KOPT-K1 (cell line): ENCODE data around the gene GRIK2.
"Not testable (repeated sequence)": the region's sequence is repeated elsewhere in the genome, so short reads cannot be mapped to it uniquely, and the experiment has no call there.

Experiments
- H3K27ac ChIP-seq: fragments of 200-600 bp; sonication (generic); 2 replicates; pipeline ENCODE4 v1.5.1; 2016; ENCODE audit warnings: antibody characterized with exemption, mild to moderate bottlenecking, low read depth, low read length; ENCODE audit not compliant: poor library complexity, severe bottlenecking
- H3K36me3 ChIP-seq: fragments of 200-600 bp; sonication (generic); 2 replicates; pipeline ENCODE4 v1.5.1; 2017; ENCODE audit warnings: antibody characterized with exemption, mild to moderate bottlenecking, low read length, moderate library complexity; ENCODE audit not compliant: insufficient read depth
- H3K9me3 ChIP-seq: fragments of 200-600 bp; sonication (generic); 2 replicates; pipeline ENCODE4 v1.5.1; 2017; ENCODE audit warnings: antibody characterized with exemption, low read length, mild to moderate bottlenecking; ENCODE audit not compliant: insufficient read depth, poor library complexity, severe bottlenecking

GRIK2 gene

DNA sequence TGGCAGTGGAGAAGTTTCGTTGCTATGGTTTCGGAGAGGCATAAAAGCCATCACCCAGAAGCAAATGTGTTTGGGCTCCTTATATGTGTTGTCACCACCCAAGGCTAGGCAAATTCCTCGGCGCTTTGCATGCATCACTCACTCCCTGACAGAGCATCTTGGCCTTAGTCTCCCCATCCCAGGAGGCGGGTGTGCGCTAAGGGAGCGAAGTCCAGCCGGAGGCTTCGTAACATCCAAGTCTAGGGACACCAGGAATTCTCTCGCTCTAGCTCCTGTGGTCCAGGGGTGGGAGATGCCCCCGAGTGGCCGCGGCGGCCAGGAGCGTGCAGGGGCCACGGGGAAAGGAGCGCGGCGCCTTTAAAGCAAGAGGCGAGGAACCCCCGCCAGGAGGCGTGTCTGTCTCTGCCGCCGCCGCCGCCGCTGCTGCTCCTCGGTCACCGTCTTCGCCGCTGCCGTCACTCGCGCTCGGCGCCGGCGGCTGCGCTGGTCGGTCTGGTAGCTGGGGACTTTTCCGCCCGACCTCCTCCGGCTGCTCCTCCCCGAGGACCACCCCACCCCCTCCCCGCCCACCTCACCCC, at the start of gene GRIK2:
Gene GRIK2 (plus strand): TSS at position 458 of the 578 bp plus-strand sequence.
- peaks cover 9% of the 10 kb centered on the region for H3K9me3 ChIP-seq
- H3K27ac ChIP-seq = no peak within 1 kb of the TSS
- H3K36me3 ChIP-seq = no peaks in the 10 kb centered on the region

DNA sequence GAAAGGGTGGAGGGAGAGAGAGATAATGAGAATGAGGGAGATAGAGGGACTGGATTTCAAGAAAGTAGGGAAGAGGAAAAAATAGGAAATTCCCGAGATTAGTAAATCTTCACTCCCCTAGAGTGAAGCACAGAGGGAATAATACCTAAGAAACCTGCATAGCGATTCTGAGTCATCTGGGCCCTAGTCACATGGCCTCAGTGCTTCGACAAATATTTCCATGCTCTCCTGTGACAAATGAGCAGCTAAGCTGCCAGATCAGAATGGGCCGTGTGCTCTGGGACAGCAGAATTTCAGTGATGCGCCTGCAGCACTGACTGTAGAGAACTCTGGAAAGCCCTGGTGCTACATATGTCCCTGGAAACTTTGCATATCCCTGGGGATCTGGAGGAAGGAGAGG, 48.6 kb upstream of the GRIK2 start:
- H3K9me3 ChIP-seq = no peaks in the 10 kb centered on the region
- H3K27ac ChIP-seq = no peak overlapping the region
- H3K36me3 ChIP-seq = no peaks in the 10 kb centered on the region

DNA sequence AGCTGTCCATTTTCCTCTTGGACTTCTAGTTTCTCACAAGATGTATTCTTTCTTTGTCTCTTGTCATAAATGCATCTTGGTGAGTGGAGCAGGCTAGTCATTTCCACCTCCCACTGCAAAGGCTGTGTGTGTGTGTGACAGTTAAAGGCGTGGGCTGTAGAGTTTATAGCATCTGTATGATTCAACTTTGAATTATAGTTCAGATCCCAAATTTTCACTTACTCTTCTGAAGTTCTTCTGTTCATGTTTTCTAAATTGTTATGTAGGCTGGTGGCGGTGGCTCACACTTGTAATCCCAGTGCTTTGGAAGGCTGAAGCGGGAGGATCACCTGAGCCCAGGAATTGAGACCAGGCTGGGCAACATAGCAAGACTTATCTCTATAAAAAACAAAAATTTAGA, 44.7 kb upstream of the GRIK2 start:
- no peaks in the 10 kb centered on the region for H3K9me3 ChIP-seq

DNA sequence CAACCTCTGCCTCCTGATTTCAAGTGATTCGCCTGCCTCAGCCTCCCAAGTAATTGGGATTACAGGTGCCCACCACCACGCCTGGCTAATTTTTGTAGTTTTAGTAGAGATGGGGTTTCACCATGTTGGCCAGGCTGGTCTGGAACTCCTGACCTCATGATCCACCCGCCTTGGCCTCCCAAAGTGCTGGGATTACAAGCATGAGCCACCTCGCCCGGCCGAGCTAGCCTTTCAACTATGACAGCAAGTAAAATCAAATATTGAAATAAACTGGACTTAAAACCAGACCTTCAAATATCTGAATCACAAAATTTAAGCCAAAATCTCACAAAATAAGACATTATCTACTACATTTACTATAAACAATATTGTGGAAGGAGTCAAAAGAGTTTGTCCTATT, 42.9 kb upstream of the GRIK2 start:
- not testable (repeated sequence) for H3K9me3 ChIP-seq, H3K27ac ChIP-seq, H3K36me3 ChIP-seq

More for the DNA sequence above, 44.7 kb upstream of the GRIK2 start:
- no peaks in the 10 kb centered on the region for H3K36me3 ChIP-seq
- H3K27ac ChIP-seq = no peak overlapping the region

DNA sequence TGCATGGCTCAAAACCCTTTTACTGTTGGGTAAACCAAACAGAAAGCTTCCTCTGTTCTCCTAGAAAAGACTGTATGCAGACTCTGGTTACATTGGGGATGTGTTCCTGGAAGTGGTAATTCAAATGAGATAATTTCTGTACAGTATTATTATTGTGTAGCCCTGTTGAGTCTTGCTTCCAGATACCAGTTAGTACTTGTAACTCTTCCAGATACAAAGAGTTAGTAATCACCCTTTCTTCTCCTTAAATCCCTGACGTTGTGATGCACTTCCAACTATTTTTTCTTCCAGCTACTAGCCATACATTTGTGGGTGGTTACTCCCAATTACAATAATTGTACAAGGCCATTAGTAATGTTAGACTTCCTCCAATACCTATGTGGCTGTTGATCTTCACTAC, 42.3 kb upstream of the GRIK2 start:
- H3K9me3 ChIP-seq = no peaks in the 10 kb centered on the region
- no peaks in the 10 kb centered on the region for H3K36me3 ChIP-seq
- H3K27ac ChIP-seq = no peak overlapping the region

DNA sequence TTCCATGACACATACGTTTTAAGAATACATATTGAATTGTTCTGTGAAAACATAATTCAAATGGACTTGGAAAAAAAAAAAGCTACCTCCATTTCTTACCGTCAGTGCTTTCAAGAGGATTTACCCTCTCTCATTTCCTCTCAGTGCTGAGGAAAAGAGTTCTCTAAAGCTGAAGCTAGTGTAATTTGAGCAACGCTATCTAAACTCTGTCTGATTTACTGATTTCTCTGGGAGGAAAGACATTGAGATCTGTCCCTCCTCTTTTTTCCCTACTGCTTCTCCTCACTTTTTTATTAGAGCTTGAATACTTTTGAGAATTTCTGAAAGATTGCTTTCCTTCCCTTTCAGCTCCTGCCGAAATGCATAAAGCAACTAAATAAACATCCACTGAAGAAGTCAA, 41.2 kb upstream of the GRIK2 start:
- Histone ChIP-seq H3K9me3 (no peaks in the 10 kb centered on the region), H3K36me3 (no peaks in the 10 kb centered on the region), H3K27ac (no peak overlapping the region)

DNA sequence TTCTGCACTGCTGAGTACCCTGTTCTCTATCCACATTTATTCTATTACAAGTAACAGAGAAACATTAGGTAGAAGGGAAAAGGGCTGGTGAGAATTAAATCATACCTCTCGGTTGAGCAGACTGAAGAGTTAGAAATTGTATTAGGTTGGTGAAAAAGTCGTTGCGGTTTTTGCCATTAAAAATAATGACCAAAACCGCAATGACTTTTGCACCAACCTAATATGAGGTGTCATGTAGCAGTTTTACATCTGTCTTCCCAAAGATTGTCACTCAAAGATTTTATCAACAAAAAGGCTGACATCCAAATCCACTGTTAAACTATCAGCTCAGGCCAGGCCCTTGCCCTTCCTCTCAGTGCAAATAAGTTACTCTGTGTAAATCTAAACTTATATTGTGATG, 28.3 kb upstream of the GRIK2 start:
- H3K27ac ChIP-seq = no peak overlapping the region

DNA sequence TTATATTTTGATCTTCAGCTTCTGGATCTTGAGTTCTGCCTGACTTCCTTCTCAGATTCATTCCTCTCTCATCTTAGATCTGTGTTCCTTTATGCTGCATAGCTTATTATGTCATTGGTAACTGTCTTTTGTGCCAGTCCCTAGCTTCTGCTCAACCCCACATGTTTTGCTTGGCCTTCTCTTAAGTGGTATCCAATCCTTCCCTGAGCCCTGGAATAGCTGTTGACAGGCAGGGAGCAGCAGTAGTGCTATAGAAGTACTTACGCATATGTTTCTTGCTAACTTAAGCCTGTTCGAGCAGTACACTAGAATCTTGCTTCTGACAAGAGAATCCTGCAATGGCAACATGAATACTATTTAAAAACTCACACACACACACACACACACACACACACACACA, 13.6 kb upstream of the GRIK2 start:
- Histone ChIP-seq H3K27ac (no peak overlapping the region), H3K36me3 (no peaks in the 10 kb centered on the region), H3K9me3 (no peaks in the 10 kb centered on the region)

More for the DNA sequence above, 28.3 kb upstream of the GRIK2 start:
- no peaks in the 10 kb centered on the region for H3K36me3 ChIP-seq
- no peaks in the 10 kb centered on the region for H3K9me3 ChIP-seq

DNA sequence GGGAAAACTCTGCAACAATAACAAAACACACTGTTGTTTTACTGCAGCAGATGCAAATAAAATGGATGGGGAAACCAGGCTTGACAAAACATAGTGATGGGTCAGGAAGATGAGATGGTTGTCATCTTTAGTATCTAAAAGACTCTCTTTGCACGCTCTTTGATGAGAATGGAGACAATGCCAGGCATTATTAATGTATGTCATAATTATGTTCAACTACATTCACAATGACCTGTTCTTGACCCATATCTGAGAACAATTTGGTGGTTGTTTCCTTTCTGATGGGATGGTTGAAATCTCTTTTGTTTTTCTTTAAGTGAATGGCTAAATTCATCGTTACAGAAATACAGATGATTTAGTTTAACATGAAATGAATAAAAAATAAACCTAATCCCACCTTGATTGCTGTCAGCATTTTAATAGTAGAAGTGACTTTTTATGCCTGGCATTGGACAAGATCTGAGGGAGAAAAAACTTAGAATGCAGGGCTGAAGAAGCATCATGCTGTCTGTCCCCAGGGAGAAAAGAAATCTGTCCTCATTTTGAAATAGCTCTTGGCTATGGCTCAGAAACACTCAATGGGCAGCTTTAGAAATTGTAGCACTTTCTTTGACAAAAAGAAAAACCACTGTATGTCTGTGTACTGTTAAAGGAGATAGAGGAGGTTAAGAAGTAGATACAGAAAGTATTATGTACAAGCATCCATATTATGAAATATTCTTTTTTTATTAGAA, 12.4 kb upstream of the GRIK2 start:
- Histone ChIP-seq H3K27ac (no peak overlapping the region), H3K9me3 (no peaks in the 10 kb centered on the region), H3K36me3 (no peaks in the 10 kb centered on the region)

DNA sequence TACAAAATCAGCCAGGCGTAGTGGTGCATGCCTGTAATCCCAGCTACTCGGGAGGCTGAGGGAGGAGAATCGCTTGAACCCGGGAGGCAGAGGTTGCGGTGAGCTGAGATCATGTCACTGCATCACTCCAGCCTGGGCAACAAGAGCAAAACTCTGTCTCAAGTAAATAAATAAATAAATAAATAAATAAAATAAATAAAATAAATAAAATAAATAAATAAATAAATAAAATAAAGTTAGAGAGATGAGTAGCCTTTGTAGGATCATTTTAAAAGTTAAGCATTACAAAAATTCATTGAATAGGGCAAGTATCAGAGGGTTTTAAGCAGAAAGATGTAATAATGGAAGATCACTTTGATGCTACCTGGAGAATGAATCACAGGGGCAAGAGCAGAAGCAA, 9.8 kb upstream of the GRIK2 start:
- not testable (repeated sequence) for H3K36me3 ChIP-seq, H3K27ac ChIP-seq, H3K9me3 ChIP-seq

DNA sequence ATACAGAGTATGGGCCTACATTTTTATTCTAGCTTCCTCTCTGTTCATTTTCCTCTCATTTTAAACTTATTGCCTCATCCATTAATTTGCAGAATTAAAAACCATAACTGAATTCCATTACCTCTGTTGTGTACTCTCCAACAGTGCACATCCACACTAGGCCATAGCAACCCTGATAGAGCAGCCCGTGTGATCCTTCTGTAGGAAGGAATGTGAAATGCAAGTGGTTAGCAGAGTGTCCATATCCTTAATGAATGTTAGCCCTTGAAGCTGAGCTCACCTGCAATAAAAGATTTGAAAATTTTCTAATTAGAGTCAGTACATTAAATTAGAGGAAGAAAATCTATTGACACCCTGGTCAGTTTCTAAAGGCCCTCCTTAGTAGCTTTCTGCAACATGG, 6.5 kb upstream of the GRIK2 start:
- H3K27ac ChIP-seq = no peak overlapping the region
- H3K36me3 ChIP-seq = no peaks in the 10 kb centered on the region
- H3K9me3 ChIP-seq = no peaks in the 10 kb centered on the region

DNA sequence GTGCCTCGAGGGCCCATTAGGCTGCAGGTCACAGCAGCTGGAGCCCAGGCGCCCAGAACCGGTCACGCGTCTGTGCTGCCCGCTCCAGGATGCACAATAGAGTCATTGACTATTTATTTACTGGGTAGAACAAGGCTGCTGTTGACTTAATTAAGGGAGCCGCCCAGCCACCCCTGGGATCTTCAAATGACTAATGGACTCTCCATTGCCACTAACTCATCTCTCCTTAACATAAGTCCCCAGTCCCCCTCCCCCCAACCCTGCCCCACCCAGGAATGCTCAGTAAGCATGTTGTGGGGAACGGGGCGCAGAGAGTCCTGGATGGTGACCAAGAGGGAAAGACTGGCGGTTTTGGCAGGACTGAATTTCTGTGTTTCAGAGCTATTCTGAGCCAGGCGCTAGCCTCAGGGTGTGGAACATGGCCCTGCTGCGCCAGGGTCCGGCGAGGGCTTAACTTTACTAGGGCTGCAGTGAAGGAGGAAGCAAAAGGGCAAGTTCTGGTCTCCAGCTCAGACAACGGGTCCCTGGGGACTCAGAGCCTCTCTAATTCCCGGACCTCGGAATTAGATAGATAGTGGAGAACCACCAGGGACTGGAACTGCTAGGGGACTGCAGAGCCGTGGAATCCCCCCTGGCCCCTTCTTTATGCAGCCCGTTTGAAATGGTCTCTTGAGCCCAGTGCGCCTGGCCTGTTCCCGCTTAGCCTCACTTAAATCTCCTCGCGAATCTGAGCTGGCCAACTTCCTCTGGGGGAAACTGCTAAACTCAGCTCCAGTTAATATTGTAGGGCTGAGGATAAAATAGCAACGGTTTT, 1.5 kb upstream of the GRIK2 start:
- no peaks in the 10 kb centered on the region for H3K36me3 ChIP-seq
- peaks cover 9% of the 10 kb centered on the region for H3K9me3 ChIP-seq
- H3K27ac ChIP-seq = no peak overlapping the region

DNA sequence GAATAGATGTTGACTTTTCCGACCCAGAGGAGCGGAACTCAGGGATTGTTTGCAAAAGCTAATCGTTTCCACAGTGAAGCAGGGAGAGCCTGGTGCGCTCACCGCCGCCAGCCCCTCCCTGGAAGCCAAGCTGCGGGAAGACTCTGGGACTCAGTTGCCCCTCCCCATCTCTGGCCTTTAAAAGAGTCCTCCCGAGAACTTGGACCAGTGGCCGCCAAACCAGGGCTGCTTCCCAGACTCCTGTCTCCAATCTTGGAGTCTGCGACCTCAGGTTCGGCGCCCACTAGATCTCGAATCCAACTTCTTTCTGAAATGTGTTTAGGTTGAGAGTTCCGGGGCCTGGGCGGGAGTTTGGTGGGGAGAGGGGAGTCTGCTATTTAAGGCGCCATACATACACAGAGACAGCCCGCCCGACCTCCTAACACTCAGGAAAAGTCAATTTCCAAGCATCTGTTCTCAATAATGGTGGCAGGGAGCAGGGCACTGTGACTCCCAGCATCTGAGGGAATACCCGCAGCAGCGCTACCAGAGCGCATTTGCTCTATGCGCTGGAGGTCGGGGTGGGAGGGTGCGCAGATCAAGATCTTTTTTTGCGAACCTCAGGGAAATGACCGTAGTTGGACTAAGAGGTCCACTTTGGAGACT, 800 bp upstream of the GRIK2 start:
- no peaks in the 10 kb centered on the region for H3K36me3 ChIP-seq
- peaks cover 9% of the 10 kb centered on the region for H3K9me3 ChIP-seq
- H3K27ac ChIP-seq = no peak overlapping the region

DNA sequence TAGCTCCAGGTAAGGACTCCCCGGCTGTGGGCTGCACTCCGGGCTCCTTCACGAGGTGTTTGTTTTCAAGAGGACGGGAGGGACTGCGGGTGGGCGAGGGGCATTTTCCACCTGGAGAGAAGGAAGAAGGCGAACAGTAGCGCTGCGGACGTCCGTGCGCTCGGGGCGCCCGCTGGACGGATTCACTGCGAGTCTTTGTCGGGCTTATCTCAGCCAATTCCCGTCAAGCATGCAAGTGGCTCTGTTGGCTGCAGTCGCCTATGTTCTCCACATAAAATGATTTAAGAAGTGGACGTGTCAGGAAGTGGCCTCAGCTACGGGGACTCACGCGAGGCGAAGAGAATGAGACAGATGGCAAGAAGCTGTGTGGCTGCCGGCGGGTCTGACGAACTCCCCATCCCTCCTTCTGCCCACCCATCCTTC, 332 bp downstream of the GRIK2 start:
- peaks cover 9% of the 10 kb centered on the region for H3K9me3 ChIP-seq
- no peak overlapping the region for H3K27ac ChIP-seq
- H3K36me3 ChIP-seq = no peaks in the 10 kb centered on the region

DNA sequence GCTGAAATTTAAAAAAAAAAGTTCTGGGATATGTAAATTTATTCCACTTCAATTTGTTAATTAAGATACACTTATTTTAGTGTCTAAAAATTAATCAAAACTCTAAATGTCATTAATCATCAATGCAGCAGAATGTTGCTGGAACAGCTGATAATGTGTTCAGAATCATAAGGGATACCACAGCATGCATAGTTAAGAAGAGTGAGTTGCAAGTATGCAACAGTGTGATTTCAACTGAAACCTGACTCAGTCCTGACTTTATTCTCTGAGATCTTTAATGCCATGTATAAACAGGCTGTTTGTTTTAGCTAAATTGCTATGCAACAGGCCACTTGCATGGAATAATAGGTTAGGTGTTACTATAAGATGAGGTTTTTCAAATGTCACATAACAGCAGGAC, 1.4 kb downstream of the GRIK2 start:
- Histone ChIP-seq H3K9me3 (peaks cover 9% of the 10 kb centered on the region), H3K36me3 (no peaks in the 10 kb centered on the region), H3K27ac (no peak overlapping the region)
